Measurements from ENCODE around the gene IFNK.
"Not testable (repeated sequence)": the region's sequence is repeated elsewhere in the genome, so short reads cannot be mapped to it uniquely, and the experiment has no call there.

The IFNK gene

DNA sequence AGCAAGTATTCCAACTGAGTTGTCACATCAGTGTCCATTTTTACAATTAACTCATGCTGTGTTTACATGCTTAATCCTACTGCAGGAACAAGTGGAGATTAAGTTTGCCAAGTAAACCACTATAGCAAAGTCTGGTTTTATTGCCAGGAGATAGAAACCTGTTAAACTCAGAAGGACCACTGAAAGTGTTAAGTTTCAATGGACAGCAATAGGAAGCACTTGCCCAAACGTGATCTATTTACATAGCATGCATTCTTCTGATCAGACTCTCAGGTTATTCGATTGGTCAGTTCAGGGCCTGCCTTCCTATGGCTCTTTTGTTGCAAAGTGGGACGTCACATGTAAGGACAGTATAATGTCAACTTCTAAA lies 28.0 kb upstream of the IFNK start:
- H3K4me3 ChIP-seq (ENCODE audit: low read depth, low read length): no peak overlapping the region
- TF ChIP-seq, protein P1, sequence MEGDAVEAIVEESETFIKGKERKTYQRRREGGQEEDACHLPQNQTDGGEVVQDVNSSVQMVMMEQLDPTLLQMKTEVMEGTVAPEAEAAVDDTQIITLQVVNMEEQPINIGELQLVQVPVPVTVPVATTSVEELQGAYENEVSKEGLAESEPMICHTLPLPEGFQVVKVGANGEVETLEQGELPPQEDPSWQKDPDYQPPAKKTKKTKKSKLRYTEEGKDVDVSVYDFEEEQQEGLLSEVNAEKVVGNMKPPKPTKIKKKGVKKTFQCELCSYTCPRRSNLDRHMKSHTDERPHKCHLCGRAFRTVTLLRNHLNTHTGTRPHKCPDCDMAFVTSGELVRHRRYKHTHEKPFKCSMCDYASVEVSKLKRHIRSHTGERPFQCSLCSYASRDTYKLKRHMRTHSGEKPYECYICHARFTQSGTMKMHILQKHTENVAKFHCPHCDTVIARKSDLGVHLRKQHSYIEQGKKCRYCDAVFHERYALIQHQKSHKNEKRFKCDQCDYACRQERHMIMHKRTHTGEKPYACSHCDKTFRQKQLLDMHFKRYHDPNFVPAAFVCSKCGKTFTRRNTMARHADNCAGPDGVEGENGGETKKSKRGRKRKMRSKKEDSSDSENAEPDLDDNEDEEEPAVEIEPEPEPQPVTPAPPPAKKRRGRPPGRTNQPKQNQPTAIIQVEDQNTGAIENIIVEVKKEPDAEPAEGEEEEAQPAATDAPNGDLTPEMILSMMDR (IDR thresholded peaks at IDR 0.05; ENCODE audit: low read depth, low read length): no peak

DNA sequence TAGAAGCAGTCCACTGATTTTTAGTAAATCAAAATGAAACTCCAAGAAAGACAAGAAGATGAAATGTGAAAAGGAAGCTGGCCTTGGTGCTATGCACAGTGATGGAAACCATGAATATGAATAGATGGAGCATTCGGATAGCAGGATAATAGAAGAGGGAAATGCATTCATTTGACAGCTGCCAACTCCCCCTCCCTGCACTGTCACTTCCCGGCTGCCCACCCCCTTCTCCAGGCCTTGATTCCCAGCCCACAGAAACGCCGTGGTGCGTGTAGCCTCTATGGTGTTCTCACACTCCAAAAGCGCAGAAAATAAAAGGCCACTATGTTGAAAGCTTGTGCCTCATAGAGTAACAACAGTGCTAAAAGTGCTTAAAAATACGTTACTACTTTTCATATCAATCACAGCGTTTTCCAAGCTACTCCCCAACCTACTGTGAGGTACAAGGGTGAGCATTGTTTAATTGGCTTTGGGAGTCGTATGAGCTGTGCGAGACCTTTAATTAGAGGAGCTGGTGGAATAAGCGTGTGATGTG lies 26.1 kb upstream of the IFNK start:
- TF ChIP-seq, protein P1 (IDR thresholded peaks at IDR 0.05; ENCODE audit: low read depth, low read length): no peak
- H3K4me3 ChIP-seq (ENCODE audit: low read depth, low read length): no peak overlapping the region

DNA sequence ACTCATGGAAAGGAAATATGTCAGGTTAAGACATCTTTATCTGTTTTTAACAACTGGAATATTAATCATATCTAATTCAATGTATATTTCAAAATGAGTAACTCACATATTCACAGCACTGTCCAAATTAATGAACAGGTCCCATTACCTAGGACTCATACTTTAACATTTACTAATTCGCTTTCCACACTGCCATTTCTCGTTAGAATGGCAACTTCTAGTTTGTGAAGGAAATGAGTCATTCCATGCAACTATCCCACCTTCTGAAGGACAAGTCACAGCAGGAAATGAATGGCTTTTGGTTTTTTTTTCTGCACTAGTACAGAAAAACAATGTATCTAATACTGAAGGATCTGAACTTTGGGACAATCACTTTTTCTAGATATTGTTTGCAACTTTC lies 24.6 kb upstream of the IFNK start:
- no peak overlapping the region for H3K4me3 ChIP-seq (ENCODE audit: low read depth, low read length)
- TF ChIP-seq, protein P1 (IDR thresholded peaks at IDR 0.05; ENCODE audit: low read depth, low read length): no peak

DNA sequence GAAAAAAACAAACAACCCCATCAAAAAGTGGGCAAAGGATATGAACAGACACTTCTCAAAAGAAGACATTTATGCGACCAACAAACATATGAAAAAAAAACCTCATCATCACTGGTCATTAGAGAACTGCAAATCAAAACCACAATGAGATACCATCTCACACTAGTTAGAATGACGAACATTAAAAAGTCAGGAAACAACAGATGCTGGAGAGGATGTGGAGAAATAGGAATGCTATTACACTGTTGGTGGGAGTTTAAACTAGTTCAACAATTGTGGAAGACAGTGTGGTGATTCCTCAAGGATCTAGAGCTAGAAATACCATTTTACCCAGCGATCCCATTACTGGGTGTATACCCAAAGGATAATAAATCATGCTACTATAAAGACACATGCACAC lies 23.2 kb upstream of the IFNK start:
- H3K4me3 ChIP-seq (ENCODE audit: low read depth, low read length): not testable (repeated sequence)

DNA sequence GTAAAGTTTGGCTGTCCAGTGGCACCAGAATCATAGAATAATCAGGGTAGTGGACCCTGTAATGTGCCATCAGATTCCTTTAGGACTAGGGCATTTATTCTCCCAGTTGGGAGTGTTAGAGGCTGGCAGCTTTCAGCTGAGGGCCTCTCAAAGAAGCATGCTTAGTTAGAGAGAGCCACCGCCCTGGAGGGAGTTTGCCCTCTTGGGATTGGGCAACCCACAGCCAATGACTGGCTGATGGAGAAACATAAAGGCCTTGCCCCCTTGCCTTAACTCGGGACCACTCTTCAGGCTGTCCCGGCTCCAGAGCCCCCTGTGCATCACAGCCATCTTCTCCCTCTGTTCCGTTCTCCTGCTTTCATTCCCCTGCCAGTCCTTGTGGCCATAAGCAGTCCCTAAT lies 20.5 kb upstream of the IFNK start:
- H3K4me3 ChIP-seq (ENCODE audit: low read depth, low read length): no peak overlapping the region
- TF ChIP-seq, protein P1 (IDR thresholded peaks at IDR 0.05; ENCODE audit: low read depth, low read length): no peak

DNA sequence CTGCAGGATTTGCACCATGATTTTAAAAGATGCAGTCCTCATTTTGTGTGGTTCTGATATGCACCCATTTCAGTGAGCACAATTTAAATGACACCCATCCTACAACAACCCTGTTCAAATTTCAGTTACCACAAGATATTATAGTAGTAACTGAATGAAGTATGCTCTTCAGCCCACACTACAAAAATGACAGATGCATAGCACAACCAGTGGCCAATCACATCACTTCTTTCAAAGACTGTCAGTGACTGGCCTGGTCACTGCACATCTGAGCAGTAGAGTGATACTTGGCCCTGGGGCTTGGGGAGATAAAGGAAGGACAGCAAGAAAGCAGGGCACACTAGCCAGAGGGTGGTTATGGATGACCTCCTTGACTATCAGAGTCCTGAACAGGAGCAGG lies 19.8 kb upstream of the IFNK start:
- TF ChIP-seq, protein P1 (IDR thresholded peaks at IDR 0.05; ENCODE audit: low read depth, low read length): no peak
- H3K4me3 ChIP-seq (ENCODE audit: low read depth, low read length): no peak overlapping the region

DNA sequence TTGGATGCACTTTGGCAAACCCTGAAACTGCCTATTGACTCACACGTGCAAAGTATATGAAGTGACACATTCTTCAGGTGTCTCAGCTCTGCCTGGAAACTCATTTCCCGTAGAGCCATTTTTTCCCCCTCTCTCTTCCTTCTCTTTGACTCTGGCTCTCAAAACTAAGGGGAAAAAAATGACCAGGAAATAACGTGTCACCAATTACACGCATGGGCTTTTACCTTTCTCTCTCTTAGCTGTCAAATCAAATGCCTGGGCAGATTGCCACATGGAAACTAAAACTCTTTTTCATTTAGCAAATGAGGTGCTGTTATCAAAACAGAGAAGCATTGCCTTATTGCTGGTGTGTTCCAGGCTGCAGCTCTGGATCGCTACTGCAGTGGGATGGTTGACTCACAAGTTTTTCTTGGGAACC lies 18.3 kb upstream of the IFNK start:
- TF ChIP-seq, protein P1 (IDR thresholded peaks at IDR 0.05; ENCODE audit: low read depth, low read length): no peak
- H3K4me3 ChIP-seq (ENCODE audit: low read depth, low read length): no peak overlapping the region

DNA sequence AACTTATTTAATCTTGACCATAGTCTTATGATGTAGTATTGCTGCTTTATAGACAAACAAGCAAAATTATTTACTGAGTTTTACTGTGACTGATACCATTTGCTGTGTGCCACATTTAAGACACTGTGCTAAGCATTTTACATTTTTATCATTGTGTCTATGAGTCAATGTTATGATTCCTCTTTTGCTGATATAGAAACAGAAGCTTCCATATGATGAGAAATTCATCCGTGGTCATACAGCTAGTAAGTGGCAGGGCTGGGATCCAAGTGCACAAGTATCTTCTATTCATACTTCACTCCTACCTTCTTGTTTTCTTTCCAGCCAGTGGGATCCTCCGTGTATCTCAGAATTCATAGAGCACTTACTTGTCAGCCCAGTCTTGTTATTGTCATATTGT lies 17.1 kb upstream of the IFNK start:
- TF ChIP-seq, protein P1 (IDR thresholded peaks at IDR 0.05; ENCODE audit: low read depth, low read length): no peak
- no peak overlapping the region for H3K4me3 ChIP-seq (ENCODE audit: low read depth, low read length)
